Measurements from ENCODE around the gene GNAT3. TPM values are rescaled to one million over a fixed set of nuclear protein-coding genes. Genes with fewer than 3 reads are reported as not detected.

Gene GNAT3
- total and polyA plus RNA-seq, 2 donors from 2014 or later = not detected

GRCh38 chr7:80515298-80515697, 3.4 kb upstream of the GNAT3 start:
- H3K27ac ChIP-seq (ENCODE audit: low read depth in 2 of 2, low read length in 2 of 2) = no peak overlapping the region
- no peak for TF ChIP-seq CTCF (IDR thresholded peaks at IDR 0.05; ENCODE audit: borderline replicate concordance, extremely low read depth, insufficient read depth)
- no peak overlapping the region for H3K4me3 ChIP-seq (ENCODE audit: low read length in 3 of 3)
- intact Hi-C loops (cut with DNase I) = no loop called here
- H3K27me3 ChIP-seq (ENCODE audit: control insufficient read depth, insufficient read depth, low read length) = no peaks in the 10 kb centered on the region
- no peak overlapping the region for H3K9ac ChIP-seq (ENCODE audit: low read length in 3 of 3)
- FAIRE-seq (no peak), DNase-seq (no peak)
- H3K36me3 ChIP-seq (ENCODE audit: control insufficient read depth in 2 of 3, insufficient read depth in 3 of 3, low read length in 3 of 3) = no peaks in the 10 kb centered on the region
- peaks cover 0 to 5% (median 4%) of the 10 kb centered on the region in 3 donors for H3K4me1 ChIP-seq (ENCODE audit: control insufficient read depth in 2 of 3, insufficient read depth in 2 of 3, low read depth in 1 of 3, low read length in 3 of 3)
- H3K9me3 ChIP-seq (ENCODE audit: control insufficient read depth in 2 of 3, insufficient read depth in 1 of 3, low read length in 3 of 3) = no peaks in the 10 kb centered on the region

GRCh38 chr7:80510021-80510420, 1.8 kb downstream of the GNAT3 start:
- Histone ChIP-seq H3K9ac (ENCODE audit: low read length in 3 of 3) (no peak overlapping the region), H3K27me3 (ENCODE audit: control insufficient read depth, insufficient read depth, low read length) (no peaks in the 10 kb centered on the region), H3K4me1 (ENCODE audit: control insufficient read depth in 2 of 3, insufficient read depth in 2 of 3, low read depth in 1 of 3, low read length in 3 of 3) (no peaks in the 10 kb centered on the region), H3K4me3 (ENCODE audit: low read length in 3 of 3) (no peak overlapping the region), H3K36me3 (ENCODE audit: control insufficient read depth in 2 of 3, insufficient read depth in 3 of 3, low read length in 3 of 3) (no peaks in the 10 kb centered on the region), H3K9me3 (ENCODE audit: control insufficient read depth in 2 of 3, insufficient read depth in 1 of 3, low read length in 3 of 3) (no peaks in the 10 kb centered on the region), H3K27ac (ENCODE audit: low read depth in 2 of 2, low read length in 2 of 2) (no peak overlapping the region)
- FAIRE-seq (peak; percentile 76), DNase-seq (no peak)
- TF ChIP-seq CTCF (IDR thresholded peaks at IDR 0.05; ENCODE audit: borderline replicate concordance, extremely low read depth, insufficient read depth) = no peak
- intact Hi-C loops (cut with DNase I) = no loop called here

- no peak overlapping the region for H3K9ac ChIP-seq (ENCODE audit: low read length in 3 of 3)
- H3K27me3 ChIP-seq (ENCODE audit: control insufficient read depth, insufficient read depth, low read length) = no peaks in the 10 kb centered on the region
- no peak overlapping the region for H3K27ac ChIP-seq (ENCODE audit: low read depth in 2 of 2, low read length in 2 of 2)
- no peak overlapping the region for H3K4me3 ChIP-seq (ENCODE audit: low read length in 3 of 3)
- intact Hi-C loops (cut with DNase I) = no loop called here
- FAIRE-seq = peak; percentile 64
- H3K4me1 ChIP-seq (ENCODE audit: control insufficient read depth in 2 of 3, insufficient read depth in 2 of 3, low read depth in 1 of 3, low read length in 3 of 3) = no peaks in the 10 kb centered on the region
- no peak for TF ChIP-seq CTCF (IDR thresholded peaks at IDR 0.05; ENCODE audit: borderline replicate concordance, extremely low read depth, insufficient read depth)
- no peak for DNase-seq
- H3K36me3 ChIP-seq (ENCODE audit: control insufficient read depth in 2 of 3, insufficient read depth in 3 of 3, low read length in 3 of 3) = no peaks in the 10 kb centered on the region
- H3K9me3 ChIP-seq (ENCODE audit: control insufficient read depth in 2 of 3, insufficient read depth in 1 of 3, low read length in 3 of 3) = no peaks in the 10 kb centered on the region
Measured at GRCh38 chr7:80508440-80508839, 3.4 kb downstream of the GNAT3 start.

GRCh38 chr7:80505900-80506500, 5.9 kb downstream of the GNAT3 start:
- H3K27me3 ChIP-seq (ENCODE audit: control insufficient read depth, insufficient read depth, low read length) = no peaks in the 10 kb centered on the region
- H3K9ac ChIP-seq (ENCODE audit: low read length in 3 of 3) = no peak overlapping the region
- H3K4me1 ChIP-seq (ENCODE audit: control insufficient read depth in 2 of 3, insufficient read depth in 2 of 3, low read depth in 1 of 3, low read length in 3 of 3) = no peaks in the 10 kb centered on the region
- H3K9me3 ChIP-seq (ENCODE audit: control insufficient read depth in 2 of 3, insufficient read depth in 1 of 3, low read length in 3 of 3) = no peaks in the 10 kb centered on the region
- intact Hi-C loops (cut with DNase I) = no loop called here
- FAIRE-seq = no peak
- H3K36me3 ChIP-seq (ENCODE audit: control insufficient read depth in 2 of 3, insufficient read depth in 3 of 3, low read length in 3 of 3) = no peaks in the 10 kb centered on the region
- TF ChIP-seq CTCF (IDR thresholded peaks at IDR 0.05; ENCODE audit: borderline replicate concordance, extremely low read depth, insufficient read depth) = no peak
- no peak overlapping the region for H3K27ac ChIP-seq (ENCODE audit: low read depth in 2 of 2, low read length in 2 of 2)
- DNase-seq = no peak
- H3K4me3 ChIP-seq (ENCODE audit: low read length in 3 of 3) = no peak overlapping the region
